HG02588 (cell line): Measurements from ENCODE around the gene ATP8B3.

Experiments
- ATAC-seq: cut with Tn5 transposase; IDR thresholded peaks from one replicate; pipeline ENCODE4 v1.9.1; 2021; ENCODE audit warnings: mild to moderate bottlenecking, moderate library complexity; ENCODE audit not compliant: unreplicated experiment

ATP8B3 gene

DNA sequence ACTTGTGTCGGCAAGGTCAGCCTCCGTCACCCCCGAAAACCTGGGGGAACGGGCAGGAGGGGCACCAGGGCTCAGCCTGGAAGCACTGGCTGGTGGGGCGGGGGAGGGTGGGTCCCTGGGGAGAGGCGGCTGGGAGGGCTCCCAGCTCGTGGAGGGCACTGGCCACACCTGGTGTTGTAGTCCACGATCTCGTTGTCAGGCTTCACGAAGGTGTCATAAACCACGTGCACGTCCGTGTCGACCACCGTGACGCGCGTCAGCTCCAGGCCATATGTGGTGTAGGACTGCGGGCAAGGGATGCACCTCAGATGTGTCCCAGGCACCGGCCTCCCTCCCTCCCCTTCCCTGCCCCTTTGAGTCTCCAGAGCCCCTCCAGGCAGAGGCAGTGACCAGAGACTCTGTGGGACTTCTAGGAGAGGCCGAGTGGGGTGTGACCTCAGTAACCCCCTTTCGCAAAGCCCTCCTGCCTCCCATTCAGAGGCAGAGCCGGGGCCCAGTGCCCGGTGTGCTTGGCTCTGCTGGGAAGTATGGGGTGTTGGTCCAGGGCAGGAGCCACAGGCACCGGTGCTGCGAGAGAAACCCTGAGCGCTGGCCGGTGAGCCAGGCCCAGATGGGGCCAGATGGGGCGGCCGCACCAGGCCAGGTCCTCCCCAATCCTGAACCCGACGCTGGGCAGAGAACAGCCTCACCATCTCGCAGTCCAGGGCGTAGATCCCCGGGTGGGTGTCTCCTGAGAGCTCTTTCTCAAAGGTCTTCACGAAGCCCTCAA is 4.6 kb upstream of the ATP8B3 start:
- ATAC-seq = no peak

DNA sequence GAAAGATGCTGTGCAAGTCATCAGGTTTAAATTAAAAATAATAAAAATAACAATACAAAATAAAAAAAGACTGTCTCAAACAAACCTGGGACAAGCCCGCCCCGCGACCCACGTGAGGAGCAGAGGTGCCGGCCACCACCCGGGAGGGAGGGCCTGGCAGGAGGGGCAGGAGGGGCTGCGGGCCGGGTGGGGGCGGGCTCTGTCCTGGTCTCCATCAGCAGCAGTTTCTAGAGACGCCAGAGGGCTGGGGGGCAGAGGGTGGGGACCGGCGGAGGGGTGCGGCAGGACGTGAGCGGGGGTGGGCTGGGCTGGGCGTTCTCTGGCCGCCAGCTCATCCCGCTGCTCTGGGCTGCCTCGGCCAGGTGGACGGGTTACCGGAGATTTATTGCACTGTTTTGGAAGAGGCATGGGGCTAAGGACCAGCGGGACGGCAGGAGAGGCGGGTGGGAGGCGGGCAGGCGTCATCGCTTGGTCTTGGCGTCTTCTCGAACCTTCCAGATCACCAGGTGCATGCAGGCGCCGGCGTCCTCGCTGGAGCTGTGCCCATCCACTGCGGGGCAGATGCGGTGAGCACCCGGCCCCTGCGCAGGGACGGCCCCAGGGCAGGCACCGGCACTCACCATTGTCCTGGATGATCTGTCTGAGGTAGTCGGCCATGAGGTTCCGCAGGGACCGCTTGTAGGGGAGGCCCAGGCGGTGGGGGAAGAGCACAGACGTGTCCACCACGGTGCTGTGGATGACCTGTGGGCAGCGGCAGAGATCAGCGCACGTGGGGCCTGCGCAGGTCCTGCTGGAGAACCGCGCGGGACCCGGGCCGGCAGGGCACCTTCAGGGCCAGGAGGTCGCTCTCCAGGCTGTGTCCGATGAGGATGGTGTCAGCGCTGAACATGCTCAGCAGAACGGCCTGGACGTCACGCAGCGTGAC is 3.8 kb upstream of the ATP8B3 start:
- no peak for ATAC-seq

DNA sequence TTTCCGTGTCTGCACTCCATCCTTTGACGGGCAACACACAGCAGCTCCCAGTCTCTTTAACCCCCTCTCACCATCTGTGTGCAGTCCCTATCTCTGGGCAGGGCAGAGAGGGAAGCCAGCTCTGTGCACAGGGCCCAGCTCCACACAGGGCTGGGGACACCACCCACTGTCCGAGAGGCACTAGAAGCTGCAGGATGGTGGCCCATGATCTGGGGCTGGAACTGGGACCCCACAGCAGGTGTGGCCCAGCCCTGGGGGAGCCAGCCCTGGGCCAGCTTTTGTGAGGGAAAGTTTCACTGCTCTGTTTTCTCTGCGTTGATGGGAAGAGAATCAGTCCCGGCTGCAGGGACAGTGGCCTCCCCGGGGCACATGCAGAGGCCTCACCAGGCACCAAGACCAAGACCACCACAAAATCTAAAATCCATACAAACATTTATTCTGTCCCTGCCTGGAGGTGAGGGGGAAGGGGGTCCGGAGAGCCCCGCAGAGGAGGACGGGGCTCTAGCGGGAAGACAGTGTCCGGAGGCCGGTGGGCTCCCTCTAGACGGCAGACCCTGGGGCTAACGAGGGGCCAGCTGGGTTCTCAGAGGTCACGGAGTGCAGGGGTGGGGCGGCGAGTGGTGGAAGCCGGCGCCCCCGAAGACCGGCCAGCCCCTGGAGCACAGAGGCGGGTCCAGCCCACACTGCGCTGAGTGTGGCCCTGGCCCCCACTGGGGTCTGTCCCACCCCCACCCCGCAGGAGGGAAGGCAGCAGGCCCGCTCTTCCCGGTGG is 2.9 kb upstream of the ATP8B3 start:
- no peak for ATAC-seq

- no peak for ATAC-seq
These were observed 2.3 kb upstream of the ATP8B3 start for GRCh38 chr19:1814391-1814790.

GRCh38 chr19:1813192-1814182 is 1.4 kb upstream of the ATP8B3 start:
- ATAC-seq = no peak

- ATAC-seq = peak; percentile 70
These were observed 533 bp upstream of the ATP8B3 start for GRCh38 chr19:1812426-1813191.

DNA sequence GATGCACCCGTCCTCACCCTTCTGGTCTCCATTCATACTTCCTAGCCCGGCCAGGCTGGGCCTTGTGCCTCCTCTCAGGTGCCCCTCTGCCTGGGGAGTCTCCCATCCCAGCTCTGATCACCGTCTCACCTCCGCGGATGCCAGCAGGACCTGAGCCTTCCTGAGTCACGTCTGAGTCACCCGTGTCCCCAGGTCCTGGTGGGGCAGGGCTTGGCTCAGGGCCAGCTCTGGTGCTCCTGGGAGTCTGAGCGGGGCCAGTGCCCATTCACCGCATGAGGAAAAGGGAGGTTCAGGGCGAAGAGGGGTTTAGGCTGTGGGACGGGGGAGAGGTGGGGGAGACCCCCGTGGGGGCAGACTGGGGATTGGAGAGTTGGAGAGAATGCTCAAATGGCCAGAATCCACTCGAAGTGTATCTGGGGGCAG is 593 bp downstream of the ATP8B3 start:
- no peak for ATAC-seq

- no peak for ATAC-seq
These were observed 1.5 kb downstream of the ATP8B3 start for GRCh38 chr19:1810439-1811160.

- no peak for ATAC-seq
These were observed 2.4 kb downstream of the ATP8B3 start for GRCh38 chr19:1809678-1810077.

GRCh38 chr19:1808395-1808731 is 3.7 kb downstream of the ATP8B3 start:
- no peak for ATAC-seq

DNA sequence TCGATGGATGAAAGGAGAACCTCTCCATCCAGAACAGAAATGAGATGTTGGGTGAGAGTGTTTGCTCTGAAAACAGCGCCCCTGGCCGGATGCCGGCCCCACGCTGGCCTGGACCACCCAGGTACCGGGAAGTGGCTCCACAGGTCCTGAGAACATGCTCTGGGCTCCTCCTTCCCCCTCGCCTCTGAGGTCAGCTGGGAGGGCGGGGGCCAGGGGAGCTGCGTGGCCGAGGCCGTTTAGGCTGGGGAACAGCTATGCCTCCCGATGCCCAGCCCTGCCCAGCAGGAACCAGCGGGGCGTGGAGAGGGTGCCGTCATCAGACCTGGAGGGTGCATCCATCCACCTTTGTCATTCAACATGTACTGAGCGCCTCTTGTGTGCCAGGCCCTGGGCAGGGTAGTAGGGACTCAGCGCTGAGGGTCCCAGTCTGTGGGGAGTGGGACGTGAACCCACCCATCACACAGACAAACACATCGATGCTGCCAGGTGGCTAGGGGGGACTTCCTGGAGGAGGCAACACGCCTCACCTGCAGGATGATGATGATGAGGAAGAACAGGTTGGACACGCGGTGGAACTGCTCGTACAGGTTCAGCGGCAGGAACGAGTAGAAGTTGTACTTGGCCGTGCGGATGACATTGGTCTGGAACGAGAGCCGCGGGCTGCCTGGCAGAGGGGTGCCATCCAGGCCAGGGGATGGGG is 4.2 kb downstream of the ATP8B3 start:
- ATAC-seq = no peak

GRCh38 chr19:1807030-1807694 is 4.9 kb downstream of the ATP8B3 start:
- no peak for ATAC-seq

GRCh38 chr19:1806184-1807029 is 5.7 kb downstream of the ATP8B3 start:
- no peak for ATAC-seq

DNA sequence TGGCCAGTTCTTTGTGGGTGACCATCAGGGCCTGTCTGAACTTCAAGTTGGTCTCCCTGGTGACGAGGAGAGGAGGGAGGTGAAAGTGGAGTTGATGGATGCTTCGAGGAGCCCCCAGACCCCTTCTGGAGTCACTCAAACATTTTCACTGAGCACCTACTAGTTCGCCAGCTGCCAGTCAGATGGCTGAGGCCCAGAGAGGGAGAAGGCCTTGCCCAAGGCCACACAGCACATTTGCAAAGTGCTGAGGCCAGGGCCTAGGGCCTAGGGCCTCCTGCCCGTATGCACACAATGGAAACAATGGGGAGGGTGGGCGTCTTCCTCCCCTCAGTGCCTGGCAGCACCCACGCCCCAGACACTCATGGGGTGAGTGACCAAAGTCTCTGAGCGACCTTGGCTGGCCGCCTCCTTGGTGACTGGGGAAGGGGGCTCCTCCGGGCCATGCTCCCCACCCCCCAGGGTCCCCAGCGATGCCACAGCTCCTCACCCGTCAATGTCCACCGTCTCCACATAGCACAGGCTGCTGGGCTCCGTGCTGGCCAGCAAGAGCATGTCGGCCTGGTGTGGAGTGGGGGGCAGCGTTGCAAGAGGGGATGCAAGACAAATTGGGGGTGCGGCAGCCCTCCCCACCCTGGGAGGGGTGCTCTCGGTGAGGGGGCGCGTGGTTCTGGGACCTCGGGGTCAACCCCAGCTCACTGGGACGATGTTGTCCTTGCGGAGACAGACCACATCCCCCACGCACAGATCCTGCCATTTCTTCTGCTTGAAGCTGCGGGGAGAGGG is 6.5 kb downstream of the ATP8B3 start:
- no peak for ATAC-seq

DNA sequence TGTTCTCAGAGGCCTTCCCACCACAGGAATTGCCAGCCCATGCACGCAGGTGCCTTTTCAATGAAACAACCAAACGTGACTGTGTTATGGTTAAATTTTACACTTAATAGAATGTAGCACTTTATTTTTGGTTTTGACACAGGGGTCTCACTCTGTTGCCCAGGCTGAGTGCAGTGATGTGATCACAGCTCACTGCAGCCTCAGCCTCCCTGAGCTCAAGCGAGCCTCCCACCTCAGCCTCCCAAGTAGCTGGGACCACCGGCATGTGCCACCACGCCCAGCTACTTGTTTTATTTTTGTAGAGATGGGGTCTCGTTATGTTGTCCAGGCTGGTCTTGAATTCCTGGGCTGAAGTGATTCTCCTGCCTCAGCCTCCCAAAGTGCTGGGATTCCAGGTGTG is 7.2 kb downstream of the ATP8B3 start:
- no peak for ATAC-seq
